HTR-8/SVneo (cell line): ENCODE data around the gene AVPR2.

Source experiments
- DNase-seq: peaks from one replicate; pipeline ENCODE4 v3.0.0; 2011; ENCODE audit warnings: low spot score, mixed read lengths; ENCODE audit not compliant: insufficient read length
- FAIRE-seq: peaks from 2 replicates; lab custom pipeline; 2011; peaks lifted over from hg19 to GRCh38; lab: Jason Lieb, UNC

AVPR2 gene

GRCh38 chrX:153903991-153904957 is at the start of gene AVPR2:
Gene AVPR2 (plus strand): TSS chrX:153904673. CDS start chrX:153905146, 473 bp downstream.
- FAIRE-seq (no peak), DNase-seq (no peak)

GRCh38 chrX:153854702-153855101 is 49.8 kb upstream of the AVPR2 start:
- DNase-seq: no peak
- no peak for FAIRE-seq

- FAIRE-seq: no peak
- no peak for DNase-seq
These were observed 47.0 kb upstream of the AVPR2 start for GRCh38 chrX:153857348-153857903.

GRCh38 chrX:153861151-153861550 is 43.3 kb upstream of the AVPR2 start:
- DNase-seq (no peak), FAIRE-seq (no peak)

- no peak for FAIRE-seq
- no peak for DNase-seq
These were observed 42.7 kb upstream of the AVPR2 start for GRCh38 chrX:153861733-153862310.

- FAIRE-seq (no peak), DNase-seq (no peak)
These were observed 41.9 kb upstream of the AVPR2 start for GRCh38 chrX:153862369-153863250.

GRCh38 chrX:153863251-153863991 is 41.1 kb upstream of the AVPR2 start:
- FAIRE-seq (no peak), DNase-seq (no peak)

- DNase-seq: no peak
- FAIRE-seq: no peak
These were observed 40.4 kb upstream of the AVPR2 start for GRCh38 chrX:153864101-153864500.

- FAIRE-seq (no peak), DNase-seq (no peak)
These were observed 39.7 kb upstream of the AVPR2 start for GRCh38 chrX:153864561-153865320.

GRCh38 chrX:153865321-153865580 is 39.2 kb upstream of the AVPR2 start:
- FAIRE-seq: no peak
- DNase-seq: no peak

GRCh38 chrX:153865685-153866084 is 38.8 kb upstream of the AVPR2 start:
- FAIRE-seq (no peak), DNase-seq (no peak)

- FAIRE-seq (no peak), DNase-seq (no peak)
These were observed 38.0 kb upstream of the AVPR2 start for GRCh38 chrX:153866302-153867019.

GRCh38 chrX:153867139-153867538 is 37.3 kb upstream of the AVPR2 start:
- no peak for DNase-seq
- no peak for FAIRE-seq

- DNase-seq (no peak), FAIRE-seq (no peak)
These were observed 36.8 kb upstream of the AVPR2 start for GRCh38 chrX:153867671-153868070.

GRCh38 chrX:153868576-153869472 is 35.6 kb upstream of the AVPR2 start:
- FAIRE-seq (no peak), DNase-seq (no peak)

- no peak for DNase-seq
- no peak for FAIRE-seq
These were observed 34.8 kb upstream of the AVPR2 start for GRCh38 chrX:153869473-153870287.

GRCh38 chrX:153870288-153870690 is 34.2 kb upstream of the AVPR2 start:
- DNase-seq (no peak), FAIRE-seq (no peak)
